ENCODE measurements around the gene GRAP2.
"Not testable (repeated sequence)": the region's sequence is repeated elsewhere in the genome, so short reads cannot be mapped to it uniquely, and the experiment has no call there.

GRAP2 gene
- 24.5 to 162 (median 115) reads per million in 3 experiments for total RNA-seq

- peak; percentile 87 for DNase-seq
Observed at GRCh38 chr22:39900306-39901227, at the start of gene GRAP2. TSS of gene GRAP2 (plus strand) at chr22:39901084. CDS start at chr22:39947107, 46,023 bp downstream.

DNA sequence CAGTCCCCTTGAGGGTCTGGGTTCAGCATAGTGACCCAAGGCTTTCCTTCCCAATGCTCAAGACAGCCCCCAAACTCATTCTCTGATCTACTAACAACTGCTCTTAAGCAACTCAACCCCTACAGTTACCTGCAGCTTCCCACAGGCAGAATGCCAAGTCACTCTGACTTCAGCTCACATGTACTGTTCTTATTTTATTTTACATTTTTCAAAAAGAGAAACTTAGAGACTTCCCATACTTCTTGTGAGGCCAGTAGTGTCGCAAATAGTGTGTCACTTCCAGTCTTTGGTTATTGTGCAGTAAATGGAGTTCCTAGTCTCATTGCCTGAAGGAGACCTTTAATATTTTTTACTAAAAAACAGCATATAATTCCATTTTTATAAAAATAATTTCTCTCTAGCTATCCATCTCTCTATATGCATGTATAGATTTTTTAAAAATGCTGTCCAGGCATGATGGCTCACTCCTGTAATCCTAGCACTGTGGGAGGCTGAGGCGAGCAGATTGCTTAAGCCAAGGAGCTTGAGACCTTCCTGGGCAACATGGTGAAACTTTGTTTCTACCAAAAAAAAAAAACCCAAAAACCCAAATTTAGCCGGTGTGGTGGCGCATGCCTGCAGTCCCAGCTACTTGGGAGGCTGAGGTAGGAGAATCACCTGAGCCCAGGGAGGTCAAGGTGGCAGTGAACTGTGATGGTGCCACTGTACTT lies 49.1 kb upstream of the GRAP2 start:
- DNase-seq = no peak

DNA sequence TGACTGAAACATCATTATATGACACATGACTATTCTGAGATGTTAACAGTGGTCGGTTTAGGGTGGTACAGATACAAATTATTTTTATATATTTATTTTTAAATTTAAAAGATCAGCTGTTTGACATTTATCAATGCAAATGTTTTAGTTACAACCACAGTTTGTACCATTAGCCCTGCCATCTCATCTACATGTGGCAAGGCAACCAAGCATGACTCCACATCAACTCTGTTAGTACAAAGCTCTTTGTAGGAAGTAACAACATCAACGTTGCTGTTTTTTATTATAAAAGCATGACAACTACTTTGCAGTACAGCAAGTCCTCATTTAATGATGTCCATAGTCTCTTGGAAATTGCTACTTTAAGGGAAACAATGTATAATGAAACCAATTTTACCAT lies 48.1 kb upstream of the GRAP2 start:
- no peak for DNase-seq

GRCh38 chr22:39856588-39856987 lies 44.3 kb upstream of the GRAP2 start:
- no peak for DNase-seq

- DNase-seq = peak; percentile 1
Observed at GRCh38 chr22:39859903-39860588, 40.8 kb upstream of the GRAP2 start.

GRCh38 chr22:39868741-39869140 lies 32.1 kb upstream of the GRAP2 start:
- no peak for DNase-seq

DNA sequence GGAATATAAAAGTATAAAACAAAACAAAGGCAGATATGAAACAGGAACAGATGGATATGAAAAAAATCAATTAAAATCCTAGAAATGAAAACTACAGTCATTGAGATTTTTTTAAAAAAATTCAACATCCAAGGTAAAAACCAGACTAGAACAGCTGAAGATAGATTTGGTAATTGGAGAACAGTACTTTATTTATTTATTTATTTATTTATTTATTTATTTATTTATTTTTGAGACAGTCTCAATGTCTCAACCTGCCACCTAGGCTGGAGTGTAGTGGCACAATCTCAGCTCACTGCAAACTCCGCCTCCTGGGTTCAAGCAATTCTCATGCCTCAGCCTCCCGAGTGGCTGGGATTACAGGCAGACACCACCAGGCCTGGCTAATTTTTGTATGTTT lies 31.1 kb upstream of the GRAP2 start:
- not testable (repeated sequence) for DNase-seq

DNA sequence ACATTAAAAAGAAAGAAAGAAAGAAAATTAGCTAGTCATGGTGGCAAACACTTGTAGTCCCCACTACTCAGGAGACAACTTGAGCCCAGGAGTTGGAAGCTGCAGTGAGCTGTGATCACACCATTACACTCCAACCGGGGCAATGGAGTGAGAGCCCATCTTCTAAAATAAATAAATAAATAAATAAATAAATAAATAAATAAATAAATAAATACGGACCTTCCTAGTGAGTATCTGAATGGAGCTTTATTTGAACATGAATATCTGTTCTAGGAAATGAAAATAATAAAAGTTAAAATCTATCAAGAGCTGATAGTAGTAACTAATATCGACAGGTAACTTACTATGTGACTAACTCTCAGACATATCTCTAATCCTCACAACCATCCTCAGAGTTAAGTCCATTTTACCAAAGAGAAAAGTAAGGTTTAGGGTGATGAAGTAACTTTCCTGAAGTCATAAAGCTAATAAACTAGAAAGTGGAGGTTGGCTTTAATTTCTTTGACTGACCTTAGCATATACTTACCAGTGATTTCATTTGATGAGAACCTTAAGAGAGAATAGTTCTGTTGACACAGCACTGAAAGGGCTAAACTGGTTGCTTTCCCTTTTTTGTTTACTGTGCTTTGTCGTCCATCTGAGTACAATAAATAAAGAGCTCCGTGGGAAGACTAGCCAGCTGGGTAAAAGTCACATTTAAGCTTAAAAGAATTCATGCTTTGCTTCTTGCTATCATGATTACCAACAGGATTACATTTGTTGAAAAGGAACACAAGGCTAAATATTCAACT lies 29.7 kb upstream of the GRAP2 start:
- DNase-seq = no peak

- no peak for DNase-seq
Observed at GRCh38 chr22:39872548-39872947, 28.3 kb upstream of the GRAP2 start.

- DNase-seq = no peak
Observed at GRCh38 chr22:39873965-39874364, 26.9 kb upstream of the GRAP2 start.

DNA sequence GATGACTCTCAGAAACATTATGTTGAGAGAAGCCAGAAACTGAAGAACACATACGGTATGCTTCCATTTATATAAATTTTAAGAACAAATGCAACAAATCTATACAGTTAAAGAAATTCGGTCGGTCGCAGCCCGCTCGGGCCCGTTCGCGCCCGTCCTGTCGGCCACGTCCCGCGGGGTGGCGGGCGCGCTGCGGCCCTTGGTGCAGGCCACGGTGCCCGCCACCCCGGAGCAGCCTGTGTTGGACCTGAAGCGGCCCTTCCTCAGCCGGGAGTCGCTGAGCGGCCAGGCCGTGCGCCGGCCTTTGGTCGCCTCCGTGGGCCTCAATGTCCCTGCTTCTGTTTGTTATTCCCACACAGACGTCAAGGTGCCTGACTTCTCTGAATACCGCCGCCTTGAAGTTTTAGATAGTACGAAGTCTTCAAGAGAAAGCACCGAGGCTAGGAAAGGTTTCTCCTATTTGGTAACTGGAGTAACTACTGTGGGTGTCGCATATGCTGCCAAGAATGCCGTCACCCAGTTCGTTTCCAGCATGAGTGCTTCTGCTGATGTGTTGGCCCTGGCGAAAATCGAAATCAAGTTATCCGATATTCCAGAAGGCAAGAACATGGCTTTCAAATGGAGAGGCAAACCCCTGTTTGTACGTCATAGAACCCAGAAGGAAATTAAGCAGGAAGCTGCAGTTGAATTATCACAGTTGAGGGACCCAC lies 25.6 kb upstream of the GRAP2 start:
- DNase-seq = not testable (repeated sequence)

DNA sequence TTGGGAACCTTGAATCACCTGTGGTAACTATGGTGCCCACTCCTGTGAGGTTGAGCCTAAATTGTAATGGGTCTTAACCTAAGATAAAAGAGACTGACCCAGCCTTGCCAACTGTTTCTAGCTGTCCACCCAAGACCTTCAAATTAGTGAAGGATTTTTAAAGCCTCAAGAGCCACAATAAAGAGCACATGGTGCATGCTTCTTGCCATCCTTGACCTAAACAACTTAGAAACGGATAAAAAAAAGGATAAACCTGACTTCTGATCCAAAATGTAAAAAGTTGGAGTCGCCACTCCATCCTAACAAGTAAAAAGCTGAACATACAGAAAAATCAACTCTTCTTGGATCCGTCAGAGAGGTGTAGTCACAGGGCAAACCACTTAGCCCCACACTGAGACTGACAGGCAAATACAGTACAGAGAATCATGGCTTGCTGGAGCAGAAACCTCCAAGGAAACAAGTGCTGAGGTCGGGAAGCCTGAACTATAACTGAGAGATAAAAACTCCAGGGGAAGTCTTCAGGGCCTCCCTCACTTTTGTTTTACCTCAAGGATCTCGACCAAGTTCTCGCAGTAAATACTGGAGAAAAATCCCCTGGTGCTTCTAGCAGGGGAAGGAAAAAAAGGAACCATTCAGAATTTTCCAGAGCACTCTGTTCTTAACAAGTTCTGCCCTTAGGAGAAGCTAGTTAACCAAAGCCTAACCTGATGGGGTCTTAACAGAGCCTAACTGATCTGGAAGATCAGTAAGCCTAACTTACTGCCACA lies 23.6 kb upstream of the GRAP2 start:
- DNase-seq = no peak

DNA sequence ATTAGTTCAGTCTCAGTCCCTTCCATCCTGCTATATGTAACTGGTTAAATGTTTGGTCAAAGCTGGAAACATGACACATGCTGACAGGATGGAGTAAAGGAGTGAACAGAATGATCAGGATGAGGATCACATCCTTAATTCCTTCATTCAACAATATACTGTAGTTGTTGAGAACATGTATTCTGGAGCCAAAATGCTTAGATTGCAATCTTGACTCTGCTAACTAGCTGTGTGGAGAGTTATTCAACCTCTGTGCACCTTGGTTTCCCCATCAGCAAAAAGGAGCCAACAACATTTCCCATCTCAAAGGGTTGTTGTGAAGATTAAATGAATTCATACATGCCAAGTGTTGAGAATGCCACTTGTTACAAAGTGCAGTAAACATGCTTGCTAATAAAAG lies 20.2 kb upstream of the GRAP2 start:
- DNase-seq = no peak

DNA sequence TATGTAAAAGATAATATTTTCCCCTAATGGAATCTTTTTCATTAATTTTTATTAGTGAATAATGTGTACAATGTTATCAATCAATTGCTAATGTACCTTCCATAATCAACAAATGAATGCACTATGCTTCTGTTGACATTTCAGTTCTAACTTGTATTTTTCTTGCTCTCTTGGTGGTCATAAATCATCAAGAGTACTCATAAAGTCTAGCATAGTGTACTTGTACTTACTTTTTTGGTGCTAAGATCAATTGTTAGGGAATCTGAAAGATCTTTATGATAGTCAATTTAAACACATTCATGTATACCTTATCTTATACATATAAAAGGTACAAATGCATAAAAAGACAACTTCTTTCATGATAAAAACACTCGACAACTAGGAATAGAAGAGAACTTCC lies 17.8 kb upstream of the GRAP2 start:
- no peak for DNase-seq

DNA sequence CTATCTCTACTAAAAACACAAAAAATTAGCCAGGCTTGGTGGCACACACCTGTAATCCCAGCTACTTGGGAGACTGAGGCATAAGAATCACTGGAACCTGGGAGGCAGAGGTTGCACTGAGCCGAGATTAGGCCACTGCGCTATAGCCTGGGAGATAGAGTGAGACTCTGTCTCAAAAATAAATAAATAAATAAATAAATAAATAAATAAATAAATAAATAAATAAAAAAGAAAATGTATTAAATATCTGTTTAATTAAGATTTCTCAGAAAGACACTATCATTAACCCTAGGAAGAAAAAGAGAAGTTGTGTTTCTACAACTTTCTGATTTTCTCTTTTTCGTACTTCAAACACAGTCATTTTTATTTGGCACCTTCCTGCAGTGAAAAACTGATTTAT lies 11.0 kb upstream of the GRAP2 start:
- DNase-seq = not testable (repeated sequence)

DNA sequence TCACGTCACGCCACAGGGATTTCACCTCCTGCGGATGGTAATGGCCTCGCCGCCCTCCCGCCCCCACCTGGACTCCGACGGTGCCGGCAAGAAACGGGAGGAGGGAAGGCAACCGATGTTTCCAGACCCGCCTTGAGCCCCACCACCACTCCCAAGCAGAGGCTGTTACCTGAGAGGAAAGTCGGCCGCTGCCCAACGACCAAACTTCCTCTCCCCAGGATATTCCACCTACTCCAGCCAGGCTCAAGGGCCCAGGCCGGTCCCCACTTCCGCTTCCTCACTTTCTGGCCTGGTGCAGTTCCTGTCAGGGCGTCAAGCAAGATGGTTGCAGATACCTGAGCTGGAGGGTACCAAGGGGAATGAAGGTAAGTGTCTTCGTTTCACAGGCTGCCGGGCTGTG lies 7.4 kb upstream of the GRAP2 start, which contains the start of gene ENTHD1:
Gene ENTHD1 (minus strand): TSS at position 235 of the 400 bp plus-strand sequence. CDS start 6,012 bp downstream, outside the sequence.
- DNase-seq = no peak

DNA sequence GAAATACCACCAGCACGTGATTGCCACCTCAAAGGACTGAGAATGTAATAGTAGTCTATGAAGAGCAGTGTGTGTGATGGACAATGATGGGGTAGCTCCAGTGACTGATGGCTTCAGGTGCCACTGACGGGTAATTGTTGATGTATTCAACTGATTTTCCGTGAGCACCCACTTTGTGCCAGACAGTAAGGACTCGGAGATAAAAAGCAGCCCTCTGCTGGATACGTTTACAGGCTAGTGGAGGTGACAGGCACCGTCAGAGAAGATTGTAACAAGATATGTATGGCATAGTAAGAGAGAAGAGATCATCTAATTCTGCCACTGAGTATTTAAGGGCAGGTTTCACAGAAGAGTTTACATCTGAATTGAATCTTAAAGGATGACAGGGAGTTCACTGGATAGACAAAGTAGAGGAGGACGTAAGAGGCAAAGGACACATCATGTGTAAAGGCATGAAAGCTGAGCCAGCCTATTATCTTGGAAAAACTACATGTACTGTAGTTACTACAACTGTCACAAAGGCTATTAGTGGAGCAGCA lies 6.3 kb upstream of the GRAP2 start:
- no peak for DNase-seq

DNA sequence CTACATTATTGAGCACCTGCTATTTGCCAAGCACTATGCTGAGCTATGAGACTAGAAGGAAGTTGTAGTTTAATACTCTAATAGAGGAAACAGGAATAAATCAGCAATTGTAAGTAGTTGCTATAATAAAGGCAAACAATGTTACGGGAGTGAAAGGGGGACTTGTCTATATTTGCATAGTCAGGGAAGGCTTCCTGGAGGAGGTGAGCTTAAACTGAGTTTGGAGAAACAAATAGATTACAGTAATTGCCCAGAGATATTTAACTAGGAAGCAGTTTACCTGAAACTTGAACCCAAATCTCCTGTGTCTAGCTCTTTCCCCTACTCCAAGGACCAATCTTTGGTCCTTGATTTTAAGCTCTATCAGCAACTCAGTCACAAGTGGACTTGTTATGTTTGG lies 5.2 kb upstream of the GRAP2 start:
- DNase-seq = no peak

DNA sequence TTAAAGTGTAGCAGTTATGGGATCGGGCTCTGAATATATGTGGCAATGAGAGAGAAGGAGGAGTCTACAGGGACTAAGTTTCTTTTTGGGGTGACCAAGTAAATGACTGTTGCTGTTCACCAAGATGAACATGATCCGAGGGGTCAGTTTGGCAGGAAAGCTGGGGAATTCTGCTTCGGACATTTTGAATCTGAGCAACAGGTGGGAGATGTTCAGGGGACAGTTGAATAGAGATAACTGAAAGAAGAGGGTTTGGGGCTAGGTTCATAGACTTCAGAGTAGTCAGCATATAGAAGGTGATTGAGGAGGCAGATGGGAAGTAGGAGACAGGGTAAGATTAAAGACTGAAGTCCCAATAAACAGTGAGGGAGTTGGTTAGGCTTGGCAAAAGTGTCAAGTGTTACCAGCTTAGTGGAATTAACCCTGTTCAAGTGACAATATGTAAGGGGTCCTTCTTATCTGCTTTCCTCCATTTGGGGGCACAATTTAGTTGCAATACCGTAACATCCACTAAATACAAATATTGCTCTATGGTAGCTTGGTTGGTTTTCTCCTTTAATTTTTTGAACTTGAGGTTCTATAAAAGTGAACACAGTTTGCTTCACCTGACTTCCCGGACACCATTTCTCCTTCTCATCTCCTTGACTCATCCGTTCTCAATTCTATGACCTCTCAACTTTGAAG lies 4.4 kb upstream of the GRAP2 start:
- DNase-seq = no peak

DNA sequence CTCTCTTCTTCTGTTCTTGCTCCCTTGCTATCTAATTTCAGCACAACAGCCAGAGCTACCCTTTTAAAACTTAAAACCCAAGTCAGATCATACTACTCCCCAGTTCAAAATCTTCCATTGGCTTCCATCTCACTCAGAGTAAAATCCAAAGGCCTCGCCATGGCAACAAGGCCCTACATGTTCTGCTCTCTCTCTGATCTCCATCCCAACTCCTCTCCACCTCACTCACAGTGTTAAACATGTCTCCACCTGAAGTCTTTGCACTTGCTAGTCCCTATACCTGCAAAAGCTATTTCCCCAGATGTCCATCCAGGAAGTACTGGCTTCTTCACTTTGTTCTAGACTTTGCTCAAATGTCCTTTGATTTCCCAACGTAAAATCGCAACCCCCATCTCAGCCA lies 3.0 kb upstream of the GRAP2 start:
- DNase-seq = no peak
